ENCODE data around the gene HS6ST1.

The HS6ST1 gene

GRCh38 chr2:128250229-128251025 is 68.2 kb downstream of the HS6ST1 start:
- TF ChIP-seq CTCF (conservative IDR thresholded peaks at IDR 0.05; ENCODE audit: low read depth, low read length): no peak
- no peak overlapping the region for H3K4me3 ChIP-seq (ENCODE audit: low read depth, low read length)
- no peak for DNase-seq (ENCODE audit: low read depth)

GRCh38 chr2:128249555-128249954 is 69.1 kb downstream of the HS6ST1 start:
- no peak for TF ChIP-seq CTCF (conservative IDR thresholded peaks at IDR 0.05; ENCODE audit: low read depth, low read length)
- H3K4me3 ChIP-seq (ENCODE audit: low read depth, low read length): no peak overlapping the region
- no peak for DNase-seq (ENCODE audit: low read depth)

GRCh38 chr2:128245813-128246212 is 72.9 kb downstream of the HS6ST1 start:
- no peak for TF ChIP-seq CTCF (conservative IDR thresholded peaks at IDR 0.05; ENCODE audit: low read depth, low read length)
- no peak for DNase-seq (ENCODE audit: low read depth)
- H3K4me3 ChIP-seq (ENCODE audit: low read depth, low read length): no peak overlapping the region

- no peak for TF ChIP-seq CTCF (conservative IDR thresholded peaks at IDR 0.05; ENCODE audit: low read depth, low read length)
- DNase-seq (ENCODE audit: low read depth): no peak
Measured at GRCh38 chr2:128241896-128242295, 76.8 kb downstream of the HS6ST1 start.

GRCh38 chr2:128237911-128238697 is 80.6 kb downstream of the HS6ST1 start:
- TF ChIP-seq CTCF (conservative IDR thresholded peaks at IDR 0.05; ENCODE audit: low read depth, low read length): no peak
- DNase-seq (ENCODE audit: low read depth): no peak
- no peak overlapping the region for H3K4me3 ChIP-seq (ENCODE audit: low read depth, low read length)

More at GRCh38 chr2:128241896-128242295, 76.8 kb downstream of the HS6ST1 start:
- no peak overlapping the region for H3K4me3 ChIP-seq (ENCODE audit: low read depth, low read length)

- peak; percentile 50 for DNase-seq (ENCODE audit: low read depth)
- TF ChIP-seq CTCF (conservative IDR thresholded peaks at IDR 0.05; ENCODE audit: low read depth, low read length): no peak
- H3K4me3 ChIP-seq (ENCODE audit: low read depth, low read length): no peak overlapping the region
Measured at GRCh38 chr2:128237081-128237534, 81.6 kb downstream of the HS6ST1 start.

Measured in choroid plexus epithelial cell (primary cell).